ENCODE data around the gene SLC36A4.

DNA sequence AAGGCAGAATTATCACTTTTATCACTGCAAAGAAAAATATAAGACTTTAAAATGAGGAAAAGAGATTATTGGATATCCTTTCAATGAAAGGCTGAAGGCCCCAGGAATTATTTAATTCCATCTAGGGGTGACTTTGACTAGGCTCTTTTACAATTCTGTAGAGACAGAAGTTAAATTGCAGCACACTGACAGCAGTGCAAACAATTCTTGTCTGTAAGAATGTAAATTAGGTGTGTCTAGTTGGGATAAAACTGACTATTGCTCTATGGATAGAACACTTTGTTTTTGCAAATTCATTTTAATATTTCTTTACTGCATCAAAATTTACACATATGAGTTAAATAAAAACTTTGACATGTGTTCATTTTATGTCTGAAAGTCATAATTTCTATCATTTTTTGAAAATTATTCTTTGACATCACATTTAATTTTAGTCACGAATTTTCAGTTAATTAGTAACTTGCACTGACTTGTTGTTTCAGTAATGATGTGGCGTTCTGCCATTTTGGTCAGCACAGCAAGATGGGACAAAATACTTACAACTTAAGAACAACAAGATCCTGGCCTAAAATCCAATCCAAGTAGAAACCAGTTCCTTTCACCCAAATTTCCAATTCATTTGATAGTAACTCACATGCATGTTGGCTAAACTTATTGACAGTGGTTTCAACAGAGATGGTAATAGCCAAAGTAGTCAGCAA, 75.1 kb downstream of the SLC36A4 start:
- TF ChIP-seq, protein P1, sequence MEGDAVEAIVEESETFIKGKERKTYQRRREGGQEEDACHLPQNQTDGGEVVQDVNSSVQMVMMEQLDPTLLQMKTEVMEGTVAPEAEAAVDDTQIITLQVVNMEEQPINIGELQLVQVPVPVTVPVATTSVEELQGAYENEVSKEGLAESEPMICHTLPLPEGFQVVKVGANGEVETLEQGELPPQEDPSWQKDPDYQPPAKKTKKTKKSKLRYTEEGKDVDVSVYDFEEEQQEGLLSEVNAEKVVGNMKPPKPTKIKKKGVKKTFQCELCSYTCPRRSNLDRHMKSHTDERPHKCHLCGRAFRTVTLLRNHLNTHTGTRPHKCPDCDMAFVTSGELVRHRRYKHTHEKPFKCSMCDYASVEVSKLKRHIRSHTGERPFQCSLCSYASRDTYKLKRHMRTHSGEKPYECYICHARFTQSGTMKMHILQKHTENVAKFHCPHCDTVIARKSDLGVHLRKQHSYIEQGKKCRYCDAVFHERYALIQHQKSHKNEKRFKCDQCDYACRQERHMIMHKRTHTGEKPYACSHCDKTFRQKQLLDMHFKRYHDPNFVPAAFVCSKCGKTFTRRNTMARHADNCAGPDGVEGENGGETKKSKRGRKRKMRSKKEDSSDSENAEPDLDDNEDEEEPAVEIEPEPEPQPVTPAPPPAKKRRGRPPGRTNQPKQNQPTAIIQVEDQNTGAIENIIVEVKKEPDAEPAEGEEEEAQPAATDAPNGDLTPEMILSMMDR (IDR thresholded peaks at IDR 0.05; ENCODE audit: low read depth, low read length), result no peak
- TF ChIP-seq MYC (IDR thresholded peaks at IDR 0.05; ENCODE audit: low read depth, low read length), result no peak
- TF ChIP-seq POLR2A (IDR thresholded peaks at IDR 0.05; ENCODE audit: extremely low read depth, insufficient read length), result no peak

All from NB4 (cell line).